Stimulated activated naive CD8-positive, alpha-beta T cell treated with anti-CD3 and anti-CD28 coated beads, Interleukin-15, Interleukin-2, amounts not matched to agents 100 ng/mL and 50 ng/mL, for 24 hours (primary cell): Measurements from ENCODE around the gene RGP1.

Experiments used
- H3K27ac Mint-ChIP-seq: one replicate; pipeline ENCODE4 v1.8.0; 2021; ENCODE audit warnings: mild to moderate bottlenecking, mixed read lengths
- H3K27me3 Mint-ChIP-seq: one replicate; pipeline ENCODE4 v1.8.0; 2021; ENCODE audit warnings: mixed read lengths
- H3K36me3 Mint-ChIP-seq: one replicate; pipeline ENCODE4 v1.8.0; 2021; ENCODE audit warnings: low read depth, mixed read lengths
- H3K4me1 Mint-ChIP-seq: one replicate; pipeline ENCODE4 v1.8.0; 2021; ENCODE audit warnings: low read depth, mixed read lengths
- H3K4me3 Mint-ChIP-seq: one replicate; pipeline ENCODE4 v1.8.0; 2021; ENCODE audit warnings: mild to moderate bottlenecking, mixed read lengths
- H3K9me3 Mint-ChIP-seq: one replicate; pipeline ENCODE4 v1.8.0; 2021; ENCODE audit warnings: mixed read lengths

RGP1 gene, protein sequence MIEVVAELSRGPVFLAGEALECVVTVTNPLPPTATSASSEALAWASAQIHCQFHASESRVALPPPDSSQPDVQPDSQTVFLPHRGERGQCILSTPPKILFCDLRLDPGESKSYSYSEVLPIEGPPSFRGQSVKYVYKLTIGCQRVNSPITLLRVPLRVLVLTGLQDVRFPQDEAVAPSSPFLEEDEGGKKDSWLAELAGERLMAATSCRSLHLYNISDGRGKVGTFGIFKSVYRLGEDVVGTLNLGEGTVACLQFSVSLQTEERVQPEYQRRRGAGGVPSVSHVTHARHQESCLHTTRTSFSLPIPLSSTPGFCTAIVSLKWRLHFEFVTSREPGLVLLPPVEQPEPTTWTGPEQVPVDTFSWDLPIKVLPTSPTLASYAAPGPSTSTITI

GRCh38 chr9:35748858-35749514 lies at the start of gene RGP1, which contains the start of gene GBA2:
RGP1 (plus strand) TSS chr9:35749287; CDS start chr9:35749756, 469 bp downstream.
GBA2 (minus strand) TSS chr9:35749228; CDS start chr9:35748704, 524 bp downstream.
- Mint-ChIP-seq H3K9me3 (no peaks in the 10 kb centered on the region), H3K4me3 (peak within 1 kb of the TSS; percentile 89), H3K4me1 (peaks cover 39% of the 10 kb centered on the region), H3K27ac (peak within 1 kb of the TSS; percentile 85), H3K36me3 (peaks cover 23% of the 10 kb centered on the region), H3K27me3 (no peaks in the 10 kb centered on the region)

DNA sequence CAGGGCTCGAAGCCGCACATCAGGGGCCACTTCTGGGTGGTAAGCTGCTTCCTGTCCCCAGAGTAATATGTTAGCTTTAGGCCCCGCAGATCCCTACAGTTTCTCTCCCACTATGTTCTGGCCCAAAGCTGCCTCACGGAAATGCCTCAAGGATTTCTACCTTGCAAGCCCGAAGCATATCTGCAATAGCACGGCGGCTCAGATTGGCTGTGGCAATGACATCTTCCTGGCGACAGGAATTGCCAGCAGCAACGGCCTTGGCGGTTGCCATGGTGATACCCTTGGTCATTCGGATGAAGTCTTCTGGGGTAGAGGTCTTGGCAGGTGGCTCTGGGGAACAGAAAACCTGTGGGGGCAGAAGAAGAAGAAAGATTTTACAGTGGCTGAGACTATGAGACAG lies 49.1 kb upstream of the RGP1 start:
- H3K27ac Mint-ChIP-seq = no peak overlapping the region
- H3K4me3 Mint-ChIP-seq = no peak overlapping the region
- peaks cover 9% of the 10 kb centered on the region for H3K4me1 Mint-ChIP-seq
- H3K36me3 Mint-ChIP-seq = peaks cover 50% of the 10 kb centered on the region
- no peaks in the 10 kb centered on the region for H3K27me3 Mint-ChIP-seq
- no peaks in the 10 kb centered on the region for H3K9me3 Mint-ChIP-seq

- H3K36me3 Mint-ChIP-seq = peaks cover 51% of the 10 kb centered on the region
- H3K27ac Mint-ChIP-seq = no peak overlapping the region
- H3K9me3 Mint-ChIP-seq = no peaks in the 10 kb centered on the region
- peaks cover 9% of the 10 kb centered on the region for H3K4me1 Mint-ChIP-seq
- H3K4me3 Mint-ChIP-seq = no peak overlapping the region
- no peaks in the 10 kb centered on the region for H3K27me3 Mint-ChIP-seq
Observed at GRCh38 chr9:35700942-35701341, 48.1 kb upstream of the RGP1 start.

GRCh38 chr9:35702696-35703095 lies 46.4 kb upstream of the RGP1 start:
- Mint-ChIP-seq H3K27ac (no peak overlapping the region), H3K9me3 (no peaks in the 10 kb centered on the region)

DNA sequence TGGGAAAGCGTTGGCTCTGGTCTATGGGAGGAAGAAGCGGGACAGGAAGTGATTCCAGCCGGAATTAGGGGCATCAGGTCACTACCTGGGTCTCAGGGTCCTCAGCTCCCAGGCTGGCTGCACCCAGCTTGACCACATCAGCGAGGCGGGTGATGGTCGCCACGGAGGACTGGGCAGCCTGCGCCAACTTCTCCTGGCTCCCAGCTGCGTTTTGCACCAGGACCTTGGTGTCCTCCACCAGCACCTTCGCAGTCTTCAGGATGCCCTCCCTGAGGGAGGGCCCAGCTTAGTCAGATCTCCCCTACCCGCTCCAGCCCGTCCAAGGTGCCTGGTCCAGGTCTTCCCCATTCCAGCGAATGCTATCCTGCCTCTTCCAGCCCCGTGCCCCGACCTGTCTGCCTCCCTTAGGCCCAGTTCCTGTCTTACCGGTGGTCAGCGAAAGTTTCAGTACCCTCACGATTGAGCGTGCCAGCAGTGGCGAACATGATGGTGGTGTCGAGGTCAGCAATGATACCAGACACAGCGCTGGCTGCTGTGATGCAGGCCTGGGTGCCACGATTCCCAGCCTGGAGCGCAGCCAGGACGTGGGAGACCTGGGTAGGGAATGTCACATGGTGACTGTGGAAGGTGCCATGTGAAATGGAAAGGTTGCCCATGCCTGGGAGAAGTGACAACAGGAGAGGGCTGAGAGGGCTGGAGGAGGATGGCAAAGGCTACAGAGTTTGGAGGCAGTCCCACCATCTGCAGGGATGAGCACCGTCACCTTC lies 45.0 kb upstream of the RGP1 start:
- H3K4me3 Mint-ChIP-seq = no peak overlapping the region
- H3K4me1 Mint-ChIP-seq = no peaks in the 10 kb centered on the region
- H3K27ac Mint-ChIP-seq = no peak overlapping the region
- no peaks in the 10 kb centered on the region for H3K27me3 Mint-ChIP-seq
- peaks cover 53% of the 10 kb centered on the region for H3K36me3 Mint-ChIP-seq
- H3K9me3 Mint-ChIP-seq = no peaks in the 10 kb centered on the region

More at GRCh38 chr9:35702696-35703095, 46.4 kb upstream of the RGP1 start:
- no peaks in the 10 kb centered on the region for H3K27me3 Mint-ChIP-seq
- no peak overlapping the region for H3K4me3 Mint-ChIP-seq
- peaks cover 50% of the 10 kb centered on the region for H3K36me3 Mint-ChIP-seq
- no peaks in the 10 kb centered on the region for H3K4me1 Mint-ChIP-seq

- H3K36me3 Mint-ChIP-seq = peaks cover 59% of the 10 kb centered on the region
- H3K4me3 Mint-ChIP-seq = no peak overlapping the region
- no peaks in the 10 kb centered on the region for H3K4me1 Mint-ChIP-seq
- H3K9me3 Mint-ChIP-seq = no peaks in the 10 kb centered on the region
- no peaks in the 10 kb centered on the region for H3K27me3 Mint-ChIP-seq
- H3K27ac Mint-ChIP-seq = no peak overlapping the region
Observed at GRCh38 chr9:35705372-35705771, 43.7 kb upstream of the RGP1 start.

DNA sequence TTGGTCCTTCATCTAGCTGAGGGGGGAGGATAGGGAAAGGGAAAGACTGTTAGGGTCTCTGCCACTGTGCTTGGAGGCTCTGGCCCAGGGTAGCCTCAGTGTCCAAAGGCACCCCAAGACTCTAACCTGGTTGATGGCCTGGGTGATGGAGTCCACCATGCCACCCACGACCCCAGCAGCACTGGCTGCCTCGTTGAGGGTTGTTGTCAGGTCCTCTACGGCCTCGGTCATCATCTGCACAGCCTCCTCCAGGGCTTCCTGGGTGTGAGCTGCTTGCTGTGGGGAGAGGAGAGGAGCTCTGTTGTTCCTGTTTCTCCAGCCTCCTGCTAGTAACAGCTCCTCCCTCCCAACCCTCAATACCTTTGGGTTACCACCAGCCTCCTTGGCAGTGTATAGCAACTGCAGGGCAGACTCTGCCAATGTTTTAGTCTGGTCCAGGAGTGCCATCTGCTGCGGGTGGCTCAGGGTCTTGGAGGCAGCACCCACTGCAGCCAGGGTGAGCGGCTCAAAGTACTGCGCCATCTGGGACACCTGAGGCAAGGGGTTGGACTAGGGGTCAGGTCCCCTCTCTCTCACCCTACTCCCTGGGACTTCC lies 43.2 kb upstream of the RGP1 start:
- no peaks in the 10 kb centered on the region for H3K4me1 Mint-ChIP-seq
- no peaks in the 10 kb centered on the region for H3K27me3 Mint-ChIP-seq
- H3K36me3 Mint-ChIP-seq = peaks cover 65% of the 10 kb centered on the region
- no peak overlapping the region for H3K4me3 Mint-ChIP-seq
- H3K27ac Mint-ChIP-seq = no peak overlapping the region
- no peaks in the 10 kb centered on the region for H3K9me3 Mint-ChIP-seq

- no peaks in the 10 kb centered on the region for H3K9me3 Mint-ChIP-seq
- H3K4me1 Mint-ChIP-seq = no peaks in the 10 kb centered on the region
- no peak overlapping the region for H3K27ac Mint-ChIP-seq
- no peak overlapping the region for H3K4me3 Mint-ChIP-seq
- peaks cover 73% of the 10 kb centered on the region for H3K36me3 Mint-ChIP-seq
- H3K27me3 Mint-ChIP-seq = no peaks in the 10 kb centered on the region
Observed at GRCh38 chr9:35706951-35707350, 42.1 kb upstream of the RGP1 start.

DNA sequence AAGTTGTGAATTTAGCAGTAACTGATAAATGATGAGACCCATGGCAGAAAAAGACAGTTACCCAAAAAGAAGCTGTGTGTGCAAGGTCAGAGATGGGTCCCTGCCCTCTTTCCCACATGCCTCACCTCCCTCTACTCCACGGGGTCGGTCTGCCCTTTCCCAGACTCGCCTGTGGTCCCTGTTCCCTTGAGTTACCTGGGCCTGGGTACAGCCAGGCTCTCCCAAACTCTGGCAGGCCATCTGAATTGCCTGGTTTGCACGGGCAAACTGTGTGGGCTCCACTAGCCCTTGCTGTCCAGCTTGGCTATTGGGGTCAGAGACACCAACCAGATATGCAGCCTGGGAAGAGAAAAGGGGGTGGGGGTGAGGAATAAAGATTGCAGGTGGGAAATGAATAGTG lies 40.9 kb upstream of the RGP1 start:
- H3K27me3 Mint-ChIP-seq = no peaks in the 10 kb centered on the region
- no peak overlapping the region for H3K27ac Mint-ChIP-seq
- no peaks in the 10 kb centered on the region for H3K4me1 Mint-ChIP-seq
- H3K36me3 Mint-ChIP-seq = peaks cover 74% of the 10 kb centered on the region
- no peaks in the 10 kb centered on the region for H3K9me3 Mint-ChIP-seq
- H3K4me3 Mint-ChIP-seq = no peak overlapping the region

DNA sequence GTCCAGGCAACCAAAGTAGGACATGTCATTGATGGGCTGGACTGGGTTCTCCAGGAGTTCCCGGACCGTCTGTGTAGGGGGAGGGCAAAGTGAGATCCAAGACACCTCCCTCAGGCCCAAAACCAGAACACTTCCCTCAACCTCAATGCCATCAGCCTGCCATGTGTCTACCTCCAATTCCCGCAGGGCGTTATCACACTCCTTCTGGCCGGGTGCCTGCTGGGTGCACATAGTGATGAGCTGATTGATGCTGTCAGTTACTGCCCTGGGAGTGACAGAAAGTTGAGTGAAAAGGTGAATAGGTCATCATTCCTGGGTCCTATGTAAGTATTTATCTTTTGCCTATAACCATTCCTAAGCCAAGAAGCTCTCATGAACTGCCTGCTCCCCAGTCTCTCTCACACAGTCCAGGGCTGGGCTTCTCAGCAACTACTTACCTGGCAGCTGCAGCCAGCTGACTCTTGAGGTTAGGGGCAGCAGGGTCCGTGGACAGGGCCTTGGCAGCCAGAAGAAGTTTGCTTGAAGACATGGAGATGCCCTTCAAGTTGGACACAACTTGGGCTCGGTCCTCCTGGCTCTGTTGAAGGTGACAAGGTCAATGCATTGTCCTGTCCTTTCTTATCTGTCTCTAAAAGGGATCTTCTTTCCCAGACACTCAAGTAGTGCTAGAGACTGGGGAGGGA lies 38.1 kb upstream of the RGP1 start:
- H3K9me3 Mint-ChIP-seq = no peaks in the 10 kb centered on the region
- no peaks in the 10 kb centered on the region for H3K27me3 Mint-ChIP-seq
- H3K4me1 Mint-ChIP-seq = no peaks in the 10 kb centered on the region
- H3K36me3 Mint-ChIP-seq = peaks cover 82% of the 10 kb centered on the region
- H3K4me3 Mint-ChIP-seq = no peak overlapping the region
- no peak overlapping the region for H3K27ac Mint-ChIP-seq

- H3K4me3 Mint-ChIP-seq = no peak overlapping the region
- no peak overlapping the region for H3K27ac Mint-ChIP-seq
- no peaks in the 10 kb centered on the region for H3K9me3 Mint-ChIP-seq
- H3K27me3 Mint-ChIP-seq = no peaks in the 10 kb centered on the region
- H3K4me1 Mint-ChIP-seq = no peaks in the 10 kb centered on the region
- peaks cover 84% of the 10 kb centered on the region for H3K36me3 Mint-ChIP-seq
Observed at GRCh38 chr9:35711501-35712428, 37.3 kb upstream of the RGP1 start.

DNA sequence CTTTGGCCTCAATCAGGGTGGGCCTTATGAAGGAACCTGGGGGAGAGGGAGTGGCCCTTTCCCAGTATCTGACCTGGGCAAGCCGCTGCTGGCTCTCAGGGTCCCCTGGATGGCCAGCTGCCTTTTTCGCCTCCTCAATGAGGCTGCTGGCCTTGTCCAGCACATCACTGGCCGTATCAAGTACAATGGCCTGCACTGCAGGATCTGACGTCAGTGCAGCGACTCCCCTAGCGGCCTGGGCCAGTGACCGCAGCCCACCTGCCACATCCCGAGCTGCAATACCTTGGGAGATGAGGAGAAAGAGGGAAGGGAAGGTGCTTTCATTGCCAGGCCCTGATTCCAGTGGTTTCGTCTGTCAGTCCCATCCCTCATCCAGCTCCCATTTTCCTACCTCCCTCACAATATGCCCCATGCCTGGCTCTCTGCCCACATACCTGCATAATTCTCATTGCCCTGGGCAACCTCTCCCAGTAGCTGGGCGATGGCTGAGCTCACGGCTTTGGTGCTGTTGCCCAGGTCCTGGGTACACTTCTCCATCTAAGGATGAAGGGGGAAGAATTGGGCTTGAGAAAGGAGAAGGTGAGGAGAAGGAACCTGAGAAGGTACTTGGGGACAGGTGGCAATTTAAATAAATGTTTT lies 36.2 kb upstream of the RGP1 start:
- Mint-ChIP-seq H3K27me3 (no peaks in the 10 kb centered on the region), H3K4me3 (no peak overlapping the region), H3K36me3 (peaks cover 83% of the 10 kb centered on the region), H3K4me1 (no peaks in the 10 kb centered on the region), H3K27ac (no peak overlapping the region), H3K9me3 (no peaks in the 10 kb centered on the region)

- H3K27ac Mint-ChIP-seq = peak overlapping the region; percentile 31
- no peak overlapping the region for H3K4me3 Mint-ChIP-seq
- no peaks in the 10 kb centered on the region for H3K9me3 Mint-ChIP-seq
- H3K27me3 Mint-ChIP-seq = no peaks in the 10 kb centered on the region
- H3K4me1 Mint-ChIP-seq = no peaks in the 10 kb centered on the region
- peaks cover 83% of the 10 kb centered on the region for H3K36me3 Mint-ChIP-seq
Observed at GRCh38 chr9:35713578-35713977, 35.5 kb upstream of the RGP1 start.
